ENCODE results near the gene LRRC73. TPM values are rescaled to one million over a fixed set of nuclear protein-coding genes. Genes with fewer than 3 reads are reported as not detected.
"Not testable (repeated sequence)": the region's sequence is repeated elsewhere in the genome, so short reads cannot be mapped to it uniquely, and the experiment has no call there.

The LRRC73 gene
- total RNA-seq, 1 donor from 2014 or later: 0.20 TPM

- no peak for DNase-seq
These were observed 50.1 kb downstream of the LRRC73 start for GRCh38 chr6:43460032-43460431.

DNA sequence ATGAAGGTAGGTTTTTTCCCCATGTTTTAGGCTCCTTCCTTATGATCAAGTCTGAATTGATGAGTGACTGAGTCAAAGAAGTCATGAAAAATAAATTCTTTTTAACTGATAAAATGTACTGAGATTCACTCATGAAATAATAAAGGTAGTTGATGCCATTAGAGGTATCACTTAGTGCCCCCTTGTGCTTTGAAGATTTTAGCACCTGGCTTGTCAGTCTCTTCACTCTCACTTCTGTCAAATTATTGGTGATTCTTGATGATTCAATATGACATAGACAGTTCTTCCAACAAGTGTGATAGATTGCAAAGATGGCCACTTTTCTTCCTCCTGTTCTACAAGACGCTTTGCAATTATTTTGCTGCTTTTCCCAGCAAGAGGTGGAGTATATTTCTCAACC, 50.6 kb downstream of the LRRC73 start:
- no peak for DNase-seq

DNA sequence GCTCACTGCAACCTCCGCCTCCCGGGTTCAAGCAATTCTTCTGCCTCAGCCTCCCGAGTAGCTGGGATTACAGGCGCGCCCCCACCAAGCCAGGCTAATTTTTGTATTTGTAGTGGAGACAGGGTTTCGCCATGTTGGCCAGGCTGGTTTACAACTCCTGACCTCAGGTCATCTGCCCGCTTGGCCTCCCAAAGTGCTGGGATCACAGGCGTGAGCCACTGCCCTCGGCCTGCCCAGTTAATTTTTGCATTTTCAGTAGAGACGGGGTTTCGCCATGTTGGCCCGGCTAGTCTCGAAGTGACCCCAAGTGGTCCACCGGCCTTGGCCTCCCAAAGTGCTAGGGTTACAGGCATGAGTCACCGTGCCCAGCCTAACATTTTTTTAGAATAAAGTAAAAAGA, 52.0 kb downstream of the LRRC73 start:
- DNase-seq: not testable (repeated sequence)

DNA sequence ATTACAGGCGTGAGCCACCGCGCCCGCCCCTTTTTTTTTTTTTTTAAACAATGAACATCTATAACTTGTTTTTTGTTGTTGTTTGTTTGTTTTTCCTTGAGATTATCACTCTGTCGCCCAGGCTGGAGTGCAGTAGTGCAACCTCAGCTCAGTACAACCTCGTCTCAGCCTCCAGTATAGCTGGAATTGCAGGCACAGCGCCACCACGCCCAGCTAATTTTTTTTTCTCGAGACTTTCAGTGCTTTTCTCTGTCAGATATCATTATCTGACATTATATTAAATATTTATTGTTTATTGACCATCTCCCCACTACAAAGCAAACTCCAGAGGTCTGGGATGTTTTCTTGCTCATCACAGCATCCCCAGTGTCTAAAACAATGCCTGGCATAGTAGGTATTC, 52.5 kb downstream of the LRRC73 start:
- no peak for DNase-seq

Small RNAs within 50 kb of the gene (small RNA-seq; reads per million reads assigned to genes)
- gene RF00426 (ENCODE audit: low replicate concordance) (not detected), gene RNU6-1113P (ENCODE audit: low replicate concordance) (not detected)

Other genes with a start within 250 kb of the LRRC73 start
- not detected for gene SLC22A7, start 212.1 kb downstream of the LRRC73 start, total RNA-seq
- gene CRIP3, start 201.5 kb downstream of the LRRC73 start, total RNA-seq: 1.1 TPM
- 10.3 TPM for gene ZNF318, start 140.7 kb downstream of the LRRC73 start, total RNA-seq
- 9.6 TPM for gene ABCC10, start 82.8 kb downstream of the LRRC73 start, total RNA-seq
- gene DLK2, start 54.8 kb downstream of the LRRC73 start, total RNA-seq: 2.7 TPM
- gene TJAP1, start 32.8 kb downstream of the LRRC73 start, total RNA-seq: 11.8 TPM
- gene YIPF3, start 6.6 kb upstream of the LRRC73 start, total RNA-seq: 49.7 TPM
- gene POLR1C, start 6.7 kb upstream of the LRRC73 start, total RNA-seq: 23.5 TPM
- 25.1 TPM for gene XPO5, start 65.7 kb upstream of the LRRC73 start, total RNA-seq
- gene POLH, start 65.8 kb upstream of the LRRC73 start, total RNA-seq: 9.8 TPM
- 34.8 TPM for gene GTPBP2, start 118.9 kb upstream of the LRRC73 start, total RNA-seq
- 14.1 TPM for gene MAD2L1BP, start 125.5 kb upstream of the LRRC73 start, total RNA-seq
- gene RSPH9, start 134.7 kb upstream of the LRRC73 start, total RNA-seq: 0.30 TPM
- 29.5 TPM for gene MRPS18A, start 177.4 kb upstream of the LRRC73 start, total RNA-seq

Data from skin of body (tissue), 3 donors.